IPS-18c (cell line): ENCODE results near the gene COPE.
"Not testable (repeated sequence)": the region's sequence is repeated elsewhere in the genome, so short reads cannot be mapped to it uniquely, and the experiment has no call there.

Experiments
- H3K4me3 ChIP-seq: 2 replicates; pipeline ENCODE4 v1.7.0; 2013; ENCODE audit warnings: low read depth, mild to moderate bottlenecking, low read length, moderate library complexity; ENCODE audit not compliant: insufficient read depth
- H3K9me3 ChIP-seq: one replicate; pipeline ENCODE4 v1.6.1; 2013; ENCODE audit warnings: mild to moderate bottlenecking, low read length, moderate library complexity; ENCODE audit not compliant: control insufficient read depth, insufficient read depth

COPE gene

GRCh38 chr19:18919086-18919899, at the start of gene COPE, which contains the start of gene DDX49:
TSS of gene COPE (minus strand) at chr19:18919387. CDS start at chr19:18919348, 39 bp downstream.
TSS of gene DDX49 (plus strand) at chr19:18919715. CDS start at chr19:18919742, 27 bp downstream.
- Histone ChIP-seq H3K9me3 (peaks cover 2% of the 10 kb centered on the region), H3K4me3 (peak within 1 kb of the TSS; percentile 85)

GRCh38 chr19:18967358-18968146, 48.4 kb upstream of the COPE start:
- no peaks in the 10 kb centered on the region for H3K9me3 ChIP-seq
- no peak overlapping the region for H3K4me3 ChIP-seq

GRCh38 chr19:18966307-18966706, 47.1 kb upstream of the COPE start:
- no peak overlapping the region for H3K4me3 ChIP-seq
- no peaks in the 10 kb centered on the region for H3K9me3 ChIP-seq

GRCh38 chr19:18964121-18964520, 44.9 kb upstream of the COPE start:
- no peak overlapping the region for H3K4me3 ChIP-seq

GRCh38 chr19:18961767-18962620, 42.8 kb upstream of the COPE start:
- H3K4me3 ChIP-seq, result no peak overlapping the region; the same call in 1 of the 2 replicates
- H3K9me3 ChIP-seq, result peaks cover 2% of the 10 kb centered on the region

More at GRCh38 chr19:18964121-18964520, 44.9 kb upstream of the COPE start:
- H3K9me3 ChIP-seq, result peaks cover 2% of the 10 kb centered on the region

GRCh38 chr19:18960370-18960769, 41.2 kb upstream of the COPE start:
- Histone ChIP-seq H3K9me3 (peaks cover 2% of the 10 kb centered on the region), H3K4me3 (no peak overlapping the region)

GRCh38 chr19:18955042-18955441, 35.9 kb upstream of the COPE start:
- Histone ChIP-seq H3K9me3 (peaks cover under 1% of the 10 kb centered on the region), H3K4me3 (no peak overlapping the region)

GRCh38 chr19:18954094-18954493, 34.9 kb upstream of the COPE start:
- H3K9me3 ChIP-seq, result no peaks in the 10 kb centered on the region
- H3K4me3 ChIP-seq, result no peak overlapping the region

GRCh38 chr19:18952364-18953003, 33.3 kb upstream of the COPE start:
- not testable (repeated sequence) for H3K9me3 ChIP-seq, H3K4me3 ChIP-seq

GRCh38 chr19:18951721-18952281, 32.6 kb upstream of the COPE start:
- Histone ChIP-seq H3K4me3 (no peak overlapping the region), H3K9me3 (no peaks in the 10 kb centered on the region)

GRCh38 chr19:18949858-18950257, 30.7 kb upstream of the COPE start:
- no peaks in the 10 kb centered on the region for H3K9me3 ChIP-seq
- H3K4me3 ChIP-seq, result no peak overlapping the region

GRCh38 chr19:18948976-18949356, 29.8 kb upstream of the COPE start:
- H3K9me3 ChIP-seq, result no peaks in the 10 kb centered on the region
- H3K4me3 ChIP-seq, result no peak overlapping the region

- no peaks in the 10 kb centered on the region for H3K9me3 ChIP-seq
- H3K4me3 ChIP-seq, result no peak overlapping the region
Observed at GRCh38 chr19:18948075-18948975, 29.1 kb upstream of the COPE start.

GRCh38 chr19:18946918-18947317, 27.7 kb upstream of the COPE start:
- no peaks in the 10 kb centered on the region for H3K9me3 ChIP-seq
- H3K4me3 ChIP-seq, result no peak overlapping the region

- no peak overlapping the region for H3K4me3 ChIP-seq
- H3K9me3 ChIP-seq, result no peaks in the 10 kb centered on the region
Observed at GRCh38 chr19:18946335-18946734, 27.1 kb upstream of the COPE start.

GRCh38 chr19:18945297-18945696, 26.1 kb upstream of the COPE start:
- H3K9me3 ChIP-seq, result no peaks in the 10 kb centered on the region
- H3K4me3 ChIP-seq, result no peak overlapping the region
